Neural progenitor cell (in vitro differentiated cells): ENCODE results near the gene ANKMY1. TPM values are rescaled to one million over a fixed set of nuclear protein-coding genes. Genes with fewer than 3 reads are reported as not detected.

Experiments
- DNase-seq: peaks from one replicate; pipeline ENCODE4 v3.0.0-alpha.2; 2016; ENCODE audit warnings: low spot score
- H2AFZ ChIP-seq: fragments of 200-600 bp; sonication (generic); replicated peaks from 2 replicates; pipeline ENCODE4 v1.6.1; 2016; ENCODE audit warnings: antibody characterized with exemption
- H3F3A ChIP-seq: fragments of 200-600 bp; sonication (generic); 2 replicates; pipeline ENCODE4 v1.6.1; 2016; ENCODE audit warnings: antibody characterized with exemption, low read depth
- H3K27ac ChIP-seq: fragments of 200-600 bp; sonication (generic); 2 replicates; pipeline ENCODE4 v1.5.1; 2016; ENCODE audit warnings: mild to moderate bottlenecking
- H3K27me3 ChIP-seq: fragments of 200-600 bp; sonication (generic); 2 replicates; pipeline ENCODE4 v1.6.1; 2016; ENCODE audit warnings: mild to moderate bottlenecking, moderate library complexity
- H3K36me3 ChIP-seq: fragments of 200-600 bp; sonication (generic); 2 replicates; pipeline ENCODE4 v1.5.1; 2016
- H3K4me1 ChIP-seq: fragments of 200-600 bp; sonication (generic); 2 replicates; pipeline ENCODE4 v1.6.1; 2016; ENCODE audit warnings: mixed run types
- H3K4me2 ChIP-seq: fragments of 200-600 bp; sonication (generic); 2 replicates; pipeline ENCODE4 v1.6.1; 2016
- H3K4me3 ChIP-seq: fragments of 200-600 bp; sonication (generic); 2 replicates; pipeline ENCODE4 v1.5.1; 2016
- H3K79me2 ChIP-seq: fragments of 200-600 bp; sonication (generic); 2 replicates; pipeline ENCODE4 v1.6.1; 2016; ENCODE audit warnings: low read depth
- H3K9ac ChIP-seq: fragments of 200-600 bp; sonication (generic); 2 replicates; pipeline ENCODE4 v1.6.1; 2016
- H3K9me3 ChIP-seq: fragments of 200-600 bp; sonication (generic); 2 replicates; pipeline ENCODE4 v1.5.1; 2016; ENCODE audit warnings: low read depth
- H4K20me1 ChIP-seq: fragments of 200-600 bp; sonication (generic); 2 replicates; pipeline ENCODE4 v1.6.1; 2016; ENCODE audit warnings: low read depth
- H3K27ac Mint-ChIP-seq: 3 replicates; pipeline ENCODE4 v1.8.0; 2021; ENCODE audit warnings: mixed read lengths
- H3K27me3 Mint-ChIP-seq: 2 replicates; pipeline ENCODE4 v1.8.0; 2022; ENCODE audit warnings: low read depth, mild to moderate bottlenecking, inconsistent platforms, moderate library complexity, mixed read lengths; ENCODE audit not compliant: insufficient read depth
- H3K36me3 Mint-ChIP-seq: 3 replicates; pipeline ENCODE4 v1.8.0; 2021; ENCODE audit warnings: mixed read lengths
- H3K4me1 Mint-ChIP-seq: 3 replicates; pipeline ENCODE4 v1.8.0; 2021; ENCODE audit warnings: mixed read lengths
- H3K4me3 Mint-ChIP-seq: 3 replicates; pipeline ENCODE4 v1.8.0; 2021; ENCODE audit warnings: mild to moderate bottlenecking, moderate library complexity, mixed read lengths
- H3K9me3 Mint-ChIP-seq: 3 replicates; pipeline ENCODE4 v1.8.0; 2020; ENCODE audit warnings: mixed read lengths
- CTCF ChIP-seq: fragments of 200-600 bp; sonication (generic); IDR thresholded peaks from 2 replicates; pipeline ENCODE4 v1.5.1; 2017; ENCODE audit warnings: antibody characterized with exemption, mild to moderate bottlenecking
- EZH2 ChIP-seq: fragments of 200-600 bp; sonication (generic); IDR thresholded peaks from 2 replicates; pipeline ENCODE4 v1.6.1; 2017; ENCODE audit warnings: antibody characterized with exemption, mild to moderate bottlenecking, moderate library complexity
- EZH2phosphoT487 ChIP-seq: fragments of 200-600 bp; sonication (generic); IDR thresholded peaks from 2 replicates; pipeline ENCODE4 v1.6.1; 2017; ENCODE audit warnings: antibody characterized with exemption
- total RNA-seq: library from RNA; depleted of rRNA; stranded (reverse); fragments of >200 nt; gene quantifications from 2 replicates; pipeline ENCODE4 v1.2.3, GENCODE V29; 2015; ENCODE audit warnings: low replicate concordance

The ANKMY1 gene
- total RNA-seq, 1 donor from 2014 or later: 4.2 TPM

- Mint-ChIP-seq H3K36me3 (no peaks in the 10 kb centered on the region), H3K4me3 (no peak overlapping the region), H3K27me3 (peaks cover 2% of the 10 kb centered on the region), H3K27ac (no peak overlapping the region), H3K9me3 (no peaks in the 10 kb centered on the region), H3K4me1 (no peaks in the 10 kb centered on the region)
- Histone ChIP-seq H3K27me3 (no peaks in the 10 kb centered on the region), H3K9ac (no peak overlapping the region), H3K4me2 (no peak overlapping the region), H3K9me3 (no peaks in the 10 kb centered on the region), H2AFZ (no peak overlapping the region), H3K27ac (no peak overlapping the region), H3F3A (no peaks in the 10 kb centered on the region), H3K36me3 (no peaks in the 10 kb centered on the region), H3K79me2 (no peaks in the 10 kb centered on the region), H4K20me1 (no peaks in the 10 kb centered on the region), H3K4me1 (no peaks in the 10 kb centered on the region), H3K4me3 (no peak overlapping the region)
- DNase-seq: no peak
- no peak for TF ChIP-seq EZH2
- no peak for TF ChIP-seq CTCF
- TF ChIP-seq EZH2phosphoT487: no peak
These were observed 53.9 kb downstream of the ANKMY1 start for GRCh38 chr2:240503848-240504247.

GRCh38 chr2:240503375-240503774 is 54.4 kb downstream of the ANKMY1 start:
- Histone ChIP-seq H3K4me3 (no peak overlapping the region), H3K9ac (no peak overlapping the region), H3F3A (no peaks in the 10 kb centered on the region), H2AFZ (no peak overlapping the region), H3K27ac (no peak overlapping the region), H4K20me1 (no peaks in the 10 kb centered on the region), H3K36me3 (no peaks in the 10 kb centered on the region), H3K4me1 (no peaks in the 10 kb centered on the region), H3K9me3 (no peaks in the 10 kb centered on the region), H3K79me2 (no peaks in the 10 kb centered on the region), H3K4me2 (no peak overlapping the region), H3K27me3 (no peaks in the 10 kb centered on the region)
- no peak overlapping the region for H3K27ac Mint-ChIP-seq
- no peak overlapping the region for H3K4me3 Mint-ChIP-seq
- no peak for TF ChIP-seq EZH2phosphoT487
- TF ChIP-seq CTCF: no peak
- H3K36me3 Mint-ChIP-seq: no peaks in the 10 kb centered on the region
- H3K9me3 Mint-ChIP-seq: no peaks in the 10 kb centered on the region
- DNase-seq: no peak
- peaks cover 2% of the 10 kb centered on the region for H3K27me3 Mint-ChIP-seq
- H3K4me1 Mint-ChIP-seq: no peaks in the 10 kb centered on the region

- Histone ChIP-seq H2AFZ (no peak overlapping the region), H3K27me3 (no peaks in the 10 kb centered on the region), H3K79me2 (no peaks in the 10 kb centered on the region), H3K4me1 (no peaks in the 10 kb centered on the region), H4K20me1 (no peaks in the 10 kb centered on the region), H3K9me3 (no peaks in the 10 kb centered on the region), H3F3A (no peaks in the 10 kb centered on the region), H3K4me2 (no peak overlapping the region), H3K9ac (no peak overlapping the region), H3K27ac (no peak overlapping the region), H3K4me3 (no peak overlapping the region), H3K36me3 (no peaks in the 10 kb centered on the region)
- DNase-seq: no peak
- TF ChIP-seq EZH2: no peak
- no peak for TF ChIP-seq CTCF
- TF ChIP-seq EZH2phosphoT487: no peak
- Mint-ChIP-seq H3K27me3 (peaks cover 2% of the 10 kb centered on the region), H3K27ac (no peak overlapping the region), H3K4me1 (no peaks in the 10 kb centered on the region), H3K4me3 (no peak overlapping the region), H3K9me3 (no peaks in the 10 kb centered on the region), H3K36me3 (no peaks in the 10 kb centered on the region)
These were observed 55.2 kb downstream of the ANKMY1 start for GRCh38 chr2:240502430-240503121.
